GM23248 (cell line): ENCODE measurements around the gene SPOPL. TPM values are rescaled to one million over a fixed set of nuclear protein-coding genes. Genes with fewer than 3 reads are reported as not detected.

Source experiments
- DNase-seq: peaks from one replicate; pipeline ENCODE4 v3.0.0-alpha.2; 2015
- H2AFZ ChIP-seq: fragments of 200-600 bp; sonication (generic); 2 replicates; pipeline ENCODE4 v1.6.1; 2016; ENCODE audit warnings: antibody characterized with exemption
- H3F3A ChIP-seq: fragments of 200-600 bp; sonication (generic); 2 replicates; pipeline ENCODE4 v1.6.1; 2016; ENCODE audit warnings: mild to moderate bottlenecking, antibody characterized with exemption, mixed run types; ENCODE audit not compliant: insufficient read depth
- H3K27ac ChIP-seq: fragments of 200-600 bp; sonication (generic); 2 replicates; pipeline ENCODE4 v1.5.1; 2016; ENCODE audit warnings: mild to moderate bottlenecking
- H3K27me3 ChIP-seq: fragments of 200-600 bp; sonication (generic); replicated peaks from 2 replicates; pipeline ENCODE4 v1.6.1; 2016; ENCODE audit warnings: mild to moderate bottlenecking; ENCODE audit not compliant: insufficient read depth
- H3K36me3 ChIP-seq: fragments of 200-600 bp; sonication (generic); 2 replicates; pipeline ENCODE4 v1.6.1; 2016; ENCODE audit warnings: low read depth, mild to moderate bottlenecking
- H3K4me1 ChIP-seq: fragments of 200-600 bp; sonication (generic); 2 replicates; pipeline ENCODE4 v1.6.1; 2016; ENCODE audit warnings: mild to moderate bottlenecking; ENCODE audit not compliant: insufficient read depth
- H3K4me2 ChIP-seq: fragments of 200-600 bp; sonication (generic); one replicate; pipeline ENCODE4 v1.6.1; 2016; ENCODE audit warnings: mild to moderate bottlenecking; ENCODE audit not compliant: unreplicated experiment
- H3K4me3 ChIP-seq: fragments of 200-600 bp; sonication (generic); 2 replicates; pipeline ENCODE4 v1.5.1; 2016; ENCODE audit warnings: mild to moderate bottlenecking
- H3K79me2 ChIP-seq: fragments of 200-600 bp; sonication (generic); 2 replicates; pipeline ENCODE4 v1.6.1; 2016; ENCODE audit warnings: mild to moderate bottlenecking; ENCODE audit not compliant: insufficient read depth
- H3K9ac ChIP-seq: fragments of 200-600 bp; sonication (generic); 2 replicates; pipeline ENCODE4 v1.6.1; 2016; ENCODE audit warnings: mild to moderate bottlenecking
- H3K9me2 ChIP-seq: fragments of 200-600 bp; sonication (generic); 2 replicates; pipeline ENCODE4 v1.6.1; 2016; ENCODE audit warnings: mixed run types, mild to moderate bottlenecking, moderate library complexity; ENCODE audit not compliant: insufficient read depth
- H3K9me3 ChIP-seq: fragments of 200-600 bp; sonication (generic); one replicate; pipeline ENCODE4 v1.6.1; 2017; ENCODE audit warnings: low read depth
- H4K20me1 ChIP-seq: fragments of 200-600 bp; sonication (generic); 2 replicates; pipeline ENCODE4 v1.6.0; 2016; ENCODE audit not compliant: insufficient read depth
- EZH2 ChIP-seq: fragments of 200-600 bp; sonication (generic); IDR thresholded peaks from 2 replicates; pipeline ENCODE4 v1.6.1; 2018; ENCODE audit warnings: antibody characterized with exemption, mild to moderate bottlenecking; ENCODE audit not compliant: insufficient read depth, poor library complexity, severe bottlenecking
- EZH2phosphoT487 ChIP-seq: fragments of 200-600 bp; sonication (generic); IDR thresholded peaks from 2 replicates; pipeline ENCODE4 v1.6.1; 2018; ENCODE audit warnings: antibody characterized with exemption, moderate library complexity, mild to moderate bottlenecking, low read depth; ENCODE audit not compliant: insufficient read depth
- WGBS, 2 experiments: methylation state at CpG; one replicate each; pipeline ENCODE4 v1.1.6; 2015 to 2017; ENCODE audit warnings: low lambda C conversion rate in 2 of 2, low coverage in 1 of 2; ENCODE audit errors: missing lambda C conversion rate in 2 of 2; 5-methylcytosine and 5-hydroxymethylcytosine counted together
- in situ Hi-C: fragments of 300-500 bp; cut with MboI; formaldehyde crosslinking; loops from 2 replicates; pipeline ENCODE4 v1.15.0; 2020
- polyA plus RNA-seq: library from polyadenylated mRNA; unstranded; fragments of >200 nt; fragmentation: Nextera tagmentation; extraction: Ambion mirVana; gene quantifications from 2 replicates; pipeline ENCODE4 v1.2.1, GENCODE V29; 2016
- total RNA-seq: library from RNA; depleted of rRNA; stranded (reverse); fragments of >200 nt; shearing (Covaris generic); gene quantifications from 2 replicates; pipeline ENCODE4 v1.2.3, GENCODE V29; 2014

SPOPL gene
- total and polyA plus RNA-seq, 2 experiments from 2014 or later, result 3.6 to 12.0 TPM

DNA sequence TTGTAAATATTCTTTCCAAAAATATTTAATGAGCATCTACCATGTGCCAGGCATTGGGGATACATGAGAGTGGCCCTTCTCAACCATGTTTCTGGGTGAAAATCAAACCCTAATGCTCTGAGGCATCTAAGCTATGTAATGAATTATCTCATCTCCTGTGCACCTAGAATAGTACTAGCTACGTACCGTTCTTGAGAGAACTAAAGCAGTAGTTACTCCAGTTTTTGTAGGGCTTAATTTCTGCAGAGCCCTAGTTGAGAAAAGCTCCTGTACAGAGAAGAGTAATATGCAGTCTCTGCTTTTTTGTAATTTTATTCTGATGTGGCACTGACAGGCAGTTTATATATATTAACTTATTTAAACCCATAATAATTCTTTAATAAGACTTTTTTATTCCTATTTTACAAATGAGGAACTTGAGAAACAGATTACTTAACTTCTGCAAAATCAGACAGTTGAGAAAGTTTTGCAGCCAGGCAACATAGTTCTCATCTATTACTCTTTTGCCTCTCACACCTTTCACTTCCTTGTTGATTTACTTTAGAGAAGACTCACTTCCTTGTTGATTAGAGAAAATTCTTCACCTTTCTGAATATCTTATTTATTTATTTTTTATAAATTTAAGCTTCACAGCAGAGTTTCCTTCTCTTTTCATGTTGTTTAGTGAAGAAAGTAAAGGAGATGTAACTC lies 3.1 kb downstream of the SPOPL start:
- WGBS, 2 experiments, result 14 to 18% methylated on average over 2 of the region's 2 CpGs
- Histone ChIP-seq H3K9ac (no peak overlapping the region), H3K4me2 (peak overlapping the region; percentile 96)

DNA sequence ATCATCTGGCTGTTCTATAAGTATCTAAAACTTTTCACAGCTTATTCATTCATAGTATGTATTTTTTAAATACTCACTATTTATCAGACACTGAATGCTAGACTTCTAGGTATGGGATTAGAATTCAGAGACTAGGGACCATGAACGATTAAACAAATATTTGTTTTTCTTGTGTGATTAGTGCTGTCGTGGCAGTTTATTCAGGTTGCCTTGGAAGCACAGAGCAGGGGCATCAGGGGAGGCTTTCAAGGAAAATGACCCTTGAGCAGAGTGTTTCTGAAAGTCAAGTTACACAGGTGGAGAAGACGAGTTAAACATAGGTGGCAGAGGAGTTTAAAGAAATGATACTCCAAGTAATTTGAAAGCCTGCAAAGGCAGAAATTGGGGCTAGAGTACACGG lies 5.7 kb downstream of the SPOPL start:
- Histone ChIP-seq H3K9ac (no peak overlapping the region), H3K4me2 (no peak overlapping the region), H3K79me2 (peaks cover 100% of the 10 kb centered on the region), H3K4me3 (no peak overlapping the region), H2AFZ (no peak overlapping the region), H3K27ac (no peak overlapping the region), H3F3A (0 out of 2 replicates have a peak, but pooled peaks cover 4% of the 10 kb centered on the region), H3K9me2 (no peaks in the 10 kb centered on the region), H4K20me1 (no peaks in the 10 kb centered on the region), H3K9me3 (no peaks in the 10 kb centered on the region), H3K4me1 (peaks cover 21% of the 10 kb centered on the region), H3K36me3 (no peaks in the 10 kb centered on the region), H3K27me3 (no peaks in the 10 kb centered on the region)
- WGBS, 2 experiments, result 88 to 89% methylated on average over 4 of the region's 4 CpGs
- no peak for DNase-seq
- in situ Hi-C loops, result no loop called here
- TF ChIP-seq EZH2 (no peak), EZH2phosphoT487 (no peak)

More for the DNA sequence above, 3.1 kb downstream of the SPOPL start:
- Histone ChIP-seq H3K4me1 (peaks cover 21% of the 10 kb centered on the region), H3K4me3 (peak overlapping the region; percentile 92; the same call in 1 of the 2 replicates), H3K9me3 (no peaks in the 10 kb centered on the region), H3K27ac (no peak overlapping the region), H3K9me2 (no peaks in the 10 kb centered on the region), H3K36me3 (no peaks in the 10 kb centered on the region), H3K79me2 (peaks cover 83% of the 10 kb centered on the region), H2AFZ (no peak overlapping the region), H4K20me1 (no peaks in the 10 kb centered on the region), H3K27me3 (no peaks in the 10 kb centered on the region), H3F3A (0 out of 2 replicates have a peak, but pooled peaks cover 4% of the 10 kb centered on the region)
- peak; percentile 9 for DNase-seq
- in situ Hi-C loops, result no loop called here
- TF ChIP-seq EZH2, result no peak
- no peak for TF ChIP-seq EZH2phosphoT487

DNA sequence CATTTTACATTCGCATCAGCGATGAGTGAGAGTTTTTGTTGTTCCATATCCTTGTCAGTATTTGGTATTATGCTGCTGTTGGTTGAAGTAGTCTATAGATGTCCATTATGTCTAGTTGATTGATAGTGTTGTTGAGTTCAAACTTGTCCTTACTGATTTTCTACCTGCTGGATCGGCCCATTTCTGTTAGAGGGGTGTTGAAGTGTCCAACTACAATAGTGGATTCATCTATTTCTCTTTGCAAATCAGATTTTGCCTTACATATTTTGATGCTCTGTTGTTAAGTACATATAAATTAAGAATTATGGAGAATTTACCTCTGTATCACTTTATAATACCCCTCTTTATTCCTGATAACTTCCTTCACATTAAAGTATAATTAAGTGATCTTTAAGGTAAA lies 8.7 kb downstream of the SPOPL start:
- no peaks in the 10 kb centered on the region for H3K27me3 ChIP-seq
- no peaks in the 10 kb centered on the region for H3K9me3 ChIP-seq
- no peaks in the 10 kb centered on the region for H3K36me3 ChIP-seq
- H3K79me2 ChIP-seq, result peaks cover 100% of the 10 kb centered on the region
- H3F3A ChIP-seq, result no peaks in the 10 kb centered on the region
- no peak overlapping the region for H3K27ac ChIP-seq
- no peaks in the 10 kb centered on the region for H3K9me2 ChIP-seq
- in situ Hi-C loops, result no loop called here
- H3K4me2 ChIP-seq, result no peak overlapping the region
- no peak overlapping the region for H3K4me3 ChIP-seq
- no peaks in the 10 kb centered on the region for H3K4me1 ChIP-seq
- 82 to 87% methylated on average over 3 of the region's 3 CpGs for WGBS, 2 experiments
- H2AFZ ChIP-seq, result no peak overlapping the region
- no peak for TF ChIP-seq EZH2phosphoT487
- no peak for TF ChIP-seq EZH2
- H3K9ac ChIP-seq, result no peak overlapping the region
- H4K20me1 ChIP-seq, result peaks cover 2% of the 10 kb centered on the region; the same call in 1 of the 2 replicates
- DNase-seq, result no peak

DNA sequence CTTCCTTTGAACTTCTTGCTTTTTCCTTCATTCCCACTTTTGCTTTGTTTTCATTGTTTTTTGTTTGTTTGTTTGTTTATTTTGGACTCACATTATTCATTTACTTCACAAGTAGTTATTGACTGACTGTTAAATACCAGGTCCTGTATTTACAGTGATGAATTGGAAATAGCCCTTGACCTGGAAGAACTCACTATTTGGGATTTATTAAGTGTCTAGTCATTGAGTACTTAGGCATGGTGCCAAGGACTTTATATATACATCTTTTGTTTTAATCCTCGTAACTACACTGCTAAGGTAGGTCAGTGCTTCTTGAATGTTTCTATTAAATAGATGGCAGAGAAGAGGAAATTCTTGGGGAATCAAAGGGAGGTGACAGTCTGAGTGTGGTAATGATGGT lies 11.1 kb downstream of the SPOPL start:
- 96 to 97% methylated on average over 1 of the region's 1 CpG for WGBS, 2 experiments
- DNase-seq, result no peak
- Histone ChIP-seq H3K4me1 (peaks cover 10% of the 10 kb centered on the region), H3K9me2 (no peaks in the 10 kb centered on the region), H3K79me2 (peaks cover 99% of the 10 kb centered on the region), H3K9me3 (no peaks in the 10 kb centered on the region), H3K4me3 (no peak overlapping the region), H3F3A (peaks cover 11% of the 10 kb centered on the region), H3K27ac (no peak overlapping the region), H3K36me3 (no peaks in the 10 kb centered on the region), H3K4me2 (no peak overlapping the region), H2AFZ (no peak overlapping the region), H3K27me3 (no peaks in the 10 kb centered on the region), H4K20me1 (peaks cover 13% of the 10 kb centered on the region; the same call in 1 of the 2 replicates), H3K9ac (no peak overlapping the region)
- in situ Hi-C loops, result no loop called here
- TF ChIP-seq EZH2 (no peak), EZH2phosphoT487 (no peak)

DNA sequence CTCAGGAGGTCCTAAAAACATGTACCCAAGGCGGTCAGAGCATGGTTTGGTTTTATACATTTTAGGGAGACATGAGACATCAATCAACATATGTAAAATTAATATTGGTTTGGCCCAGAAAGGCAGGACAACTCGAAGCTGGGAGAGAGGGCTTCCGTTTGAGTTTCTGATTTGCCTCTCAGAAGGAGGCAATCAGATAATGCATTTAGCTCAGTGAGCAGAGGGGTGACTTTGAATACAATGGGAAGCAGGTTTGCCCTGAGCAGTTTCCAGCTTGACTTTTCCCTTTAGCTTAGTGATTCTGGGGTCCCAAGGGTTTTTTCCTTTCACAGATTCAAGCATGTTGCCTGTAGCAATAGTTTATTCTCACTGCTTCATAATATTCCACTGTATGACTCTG lies 12.6 kb downstream of the SPOPL start:
- H3K36me3 ChIP-seq, result no peaks in the 10 kb centered on the region
- H3K4me2 ChIP-seq, result no peak overlapping the region
- H3K4me3 ChIP-seq, result no peak overlapping the region
- in situ Hi-C loops, result no loop called here
- whole genome bisulfite sequencing, 2 experiments, result 86 to 90% methylated on average over 3 of the region's 3 CpGs
- peaks cover 99% of the 10 kb centered on the region for H3K79me2 ChIP-seq
- H3K4me1 ChIP-seq, result peaks cover 10% of the 10 kb centered on the region
- H3K9me3 ChIP-seq, result no peaks in the 10 kb centered on the region
- no peak for DNase-seq
- H3K27me3 ChIP-seq, result no peaks in the 10 kb centered on the region
- H2AFZ ChIP-seq, result no peak overlapping the region
- TF ChIP-seq EZH2, result no peak
- no peak for TF ChIP-seq EZH2phosphoT487
- H3F3A ChIP-seq, result peaks cover 11% of the 10 kb centered on the region
- no peak overlapping the region for H3K27ac ChIP-seq
- no peak overlapping the region for H3K9ac ChIP-seq
- H4K20me1 ChIP-seq, result peaks cover 18% of the 10 kb centered on the region; the same call in 1 of the 2 replicates
- H3K9me2 ChIP-seq, result no peaks in the 10 kb centered on the region
